ENCODE data around the gene EFNB3. TPM values are rescaled to one million over a fixed set of nuclear protein-coding genes. Genes with fewer than 3 reads are reported as not detected.

Gene EFNB3
- total and polyA plus RNA-seq, 2 of the 8 experiments (the other 6 are each of a cell fraction or from before 2014, with no cell fraction given): 15.0 to 27.3 TPM

GRCh38 chr17:7716901-7717755 is 12.1 kb downstream of the EFNB3 start, which contains the start of gene DNAH2 (continued):
- TF ChIP-seq RAD21 (IDR thresholded peaks at IDR 0.05 in 1 of 2, conservative IDR thresholded peaks at IDR 0.05 in 1 of 2; ENCODE audit: low read depth in 2 of 2, low read length in 2 of 2) (peak; percentile 51 to 59), SIN3A (conservative IDR thresholded peaks at IDR 0.05 in 1 of 2, IDR thresholded peaks at IDR 0.05 in 1 of 2; ENCODE audit: low read depth in 1 of 2, low read length in 2 of 2) (peak in 1 of 2 experiments; percentile 89; a peak in 2 of 4 replicates), CTBP2 (IDR thresholded peaks at IDR 0.05; ENCODE audit: borderline replicate concordance, insufficient read depth, insufficient read length, low read length) (no peak), BRCA1 (IDR thresholded peaks at IDR 0.05; ENCODE audit: low read depth, low read length) (0 out of 2 replicates have a peak, but pooled peaks have one; percentile 3), TEAD4 (IDR thresholded peaks at IDR 0.05; ENCODE audit: low read depth, low read length) (peak; percentile 74)
- TF ChIP-seq, protein P1, sequence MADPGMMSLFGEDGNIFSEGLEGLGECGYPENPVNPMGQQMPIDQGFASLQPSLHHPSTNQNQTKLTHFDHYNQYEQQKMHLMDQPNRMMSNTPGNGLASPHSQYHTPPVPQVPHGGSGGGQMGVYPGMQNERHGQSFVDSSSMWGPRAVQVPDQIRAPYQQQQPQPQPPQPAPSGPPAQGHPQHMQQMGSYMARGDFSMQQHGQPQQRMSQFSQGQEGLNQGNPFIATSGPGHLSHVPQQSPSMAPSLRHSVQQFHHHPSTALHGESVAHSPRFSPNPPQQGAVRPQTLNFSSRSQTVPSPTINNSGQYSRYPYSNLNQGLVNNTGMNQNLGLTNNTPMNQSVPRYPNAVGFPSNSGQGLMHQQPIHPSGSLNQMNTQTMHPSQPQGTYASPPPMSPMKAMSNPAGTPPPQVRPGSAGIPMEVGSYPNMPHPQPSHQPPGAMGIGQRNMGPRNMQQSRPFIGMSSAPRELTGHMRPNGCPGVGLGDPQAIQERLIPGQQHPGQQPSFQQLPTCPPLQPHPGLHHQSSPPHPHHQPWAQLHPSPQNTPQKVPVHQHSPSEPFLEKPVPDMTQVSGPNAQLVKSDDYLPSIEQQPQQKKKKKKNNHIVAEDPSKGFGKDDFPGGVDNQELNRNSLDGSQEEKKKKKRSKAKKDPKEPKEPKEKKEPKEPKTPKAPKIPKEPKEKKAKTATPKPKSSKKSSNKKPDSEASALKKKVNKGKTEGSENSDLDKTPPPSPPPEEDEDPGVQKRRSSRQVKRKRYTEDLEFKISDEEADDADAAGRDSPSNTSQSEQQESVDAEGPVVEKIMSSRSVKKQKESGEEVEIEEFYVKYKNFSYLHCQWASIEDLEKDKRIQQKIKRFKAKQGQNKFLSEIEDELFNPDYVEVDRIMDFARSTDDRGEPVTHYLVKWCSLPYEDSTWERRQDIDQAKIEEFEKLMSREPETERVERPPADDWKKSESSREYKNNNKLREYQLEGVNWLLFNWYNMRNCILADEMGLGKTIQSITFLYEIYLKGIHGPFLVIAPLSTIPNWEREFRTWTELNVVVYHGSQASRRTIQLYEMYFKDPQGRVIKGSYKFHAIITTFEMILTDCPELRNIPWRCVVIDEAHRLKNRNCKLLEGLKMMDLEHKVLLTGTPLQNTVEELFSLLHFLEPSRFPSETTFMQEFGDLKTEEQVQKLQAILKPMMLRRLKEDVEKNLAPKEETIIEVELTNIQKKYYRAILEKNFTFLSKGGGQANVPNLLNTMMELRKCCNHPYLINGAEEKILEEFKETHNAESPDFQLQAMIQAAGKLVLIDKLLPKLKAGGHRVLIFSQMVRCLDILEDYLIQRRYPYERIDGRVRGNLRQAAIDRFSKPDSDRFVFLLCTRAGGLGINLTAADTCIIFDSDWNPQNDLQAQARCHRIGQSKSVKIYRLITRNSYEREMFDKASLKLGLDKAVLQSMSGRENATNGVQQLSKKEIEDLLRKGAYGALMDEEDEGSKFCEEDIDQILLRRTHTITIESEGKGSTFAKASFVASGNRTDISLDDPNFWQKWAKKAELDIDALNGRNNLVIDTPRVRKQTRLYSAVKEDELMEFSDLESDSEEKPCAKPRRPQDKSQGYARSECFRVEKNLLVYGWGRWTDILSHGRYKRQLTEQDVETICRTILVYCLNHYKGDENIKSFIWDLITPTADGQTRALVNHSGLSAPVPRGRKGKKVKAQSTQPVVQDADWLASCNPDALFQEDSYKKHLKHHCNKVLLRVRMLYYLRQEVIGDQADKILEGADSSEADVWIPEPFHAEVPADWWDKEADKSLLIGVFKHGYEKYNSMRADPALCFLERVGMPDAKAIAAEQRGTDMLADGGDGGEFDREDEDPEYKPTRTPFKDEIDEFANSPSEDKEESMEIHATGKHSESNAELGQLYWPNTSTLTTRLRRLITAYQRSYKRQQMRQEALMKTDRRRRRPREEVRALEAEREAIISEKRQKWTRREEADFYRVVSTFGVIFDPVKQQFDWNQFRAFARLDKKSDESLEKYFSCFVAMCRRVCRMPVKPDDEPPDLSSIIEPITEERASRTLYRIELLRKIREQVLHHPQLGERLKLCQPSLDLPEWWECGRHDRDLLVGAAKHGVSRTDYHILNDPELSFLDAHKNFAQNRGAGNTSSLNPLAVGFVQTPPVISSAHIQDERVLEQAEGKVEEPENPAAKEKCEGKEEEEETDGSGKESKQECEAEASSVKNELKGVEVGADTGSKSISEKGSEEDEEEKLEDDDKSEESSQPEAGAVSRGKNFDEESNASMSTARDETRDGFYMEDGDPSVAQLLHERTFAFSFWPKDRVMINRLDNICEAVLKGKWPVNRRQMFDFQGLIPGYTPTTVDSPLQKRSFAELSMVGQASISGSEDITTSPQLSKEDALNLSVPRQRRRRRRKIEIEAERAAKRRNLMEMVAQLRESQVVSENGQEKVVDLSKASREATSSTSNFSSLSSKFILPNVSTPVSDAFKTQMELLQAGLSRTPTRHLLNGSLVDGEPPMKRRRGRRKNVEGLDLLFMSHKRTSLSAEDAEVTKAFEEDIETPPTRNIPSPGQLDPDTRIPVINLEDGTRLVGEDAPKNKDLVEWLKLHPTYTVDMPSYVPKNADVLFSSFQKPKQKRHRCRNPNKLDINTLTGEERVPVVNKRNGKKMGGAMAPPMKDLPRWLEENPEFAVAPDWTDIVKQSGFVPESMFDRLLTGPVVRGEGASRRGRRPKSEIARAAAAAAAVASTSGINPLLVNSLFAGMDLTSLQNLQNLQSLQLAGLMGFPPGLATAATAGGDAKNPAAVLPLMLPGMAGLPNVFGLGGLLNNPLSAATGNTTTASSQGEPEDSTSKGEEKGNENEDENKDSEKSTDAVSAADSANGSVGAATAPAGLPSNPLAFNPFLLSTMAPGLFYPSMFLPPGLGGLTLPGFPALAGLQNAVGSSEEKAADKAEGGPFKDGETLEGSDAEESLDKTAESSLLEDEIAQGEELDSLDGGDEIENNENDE (IDR thresholded peaks at IDR 0.05; ENCODE audit: insufficient replicate concordance, low read length): peak; percentile 19
- TF ChIP-seq, protein P2, sequence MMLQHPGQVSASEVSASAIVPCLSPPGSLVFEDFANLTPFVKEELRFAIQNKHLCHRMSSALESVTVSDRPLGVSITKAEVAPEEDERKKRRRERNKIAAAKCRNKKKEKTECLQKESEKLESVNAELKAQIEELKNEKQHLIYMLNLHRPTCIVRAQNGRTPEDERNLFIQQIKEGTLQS (IDR thresholded peaks at IDR 0.05; ENCODE audit: insufficient read depth, low read depth, low read length): no peak

Data from H1 (cell line).